ENCODE data around the gene ME3.

The ME3 gene

GRCh38 chr11:86514453-86514852 is 158.0 kb downstream of the ME3 start:
- no peak for DNase-seq (ENCODE audit: low read depth in 2 of 2)

DNA sequence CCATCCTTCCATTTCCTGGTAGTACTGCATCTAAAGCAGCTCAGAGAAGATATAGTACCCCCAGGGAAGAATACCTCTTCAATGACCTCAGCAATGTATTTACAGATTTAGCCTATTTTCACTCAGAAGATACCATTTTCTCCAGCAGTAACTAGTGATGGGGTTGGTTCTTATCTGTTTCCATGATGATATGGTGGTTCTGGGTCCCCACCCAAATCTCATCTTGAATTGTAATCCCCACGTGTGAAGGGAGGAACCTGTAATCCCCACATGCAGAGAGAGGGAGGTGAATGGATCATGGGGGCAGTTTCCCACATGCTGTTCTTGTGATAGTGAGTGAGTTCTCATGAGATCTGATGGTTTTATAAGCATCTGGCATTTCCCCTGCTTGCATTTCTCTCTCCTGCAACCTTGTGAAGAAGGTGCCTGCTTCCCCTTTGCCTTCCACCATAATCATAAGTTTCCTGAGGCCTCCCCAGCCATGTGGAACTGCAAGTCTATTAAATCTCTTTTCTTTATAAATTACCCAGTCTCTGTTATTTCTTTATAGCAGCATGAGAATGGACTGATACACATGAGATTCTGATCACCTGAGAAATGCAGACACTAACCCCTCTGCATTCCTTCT is 158.6 kb downstream of the ME3 start:
- no peak for DNase-seq (ENCODE audit: low read depth in 2 of 2)

DNA sequence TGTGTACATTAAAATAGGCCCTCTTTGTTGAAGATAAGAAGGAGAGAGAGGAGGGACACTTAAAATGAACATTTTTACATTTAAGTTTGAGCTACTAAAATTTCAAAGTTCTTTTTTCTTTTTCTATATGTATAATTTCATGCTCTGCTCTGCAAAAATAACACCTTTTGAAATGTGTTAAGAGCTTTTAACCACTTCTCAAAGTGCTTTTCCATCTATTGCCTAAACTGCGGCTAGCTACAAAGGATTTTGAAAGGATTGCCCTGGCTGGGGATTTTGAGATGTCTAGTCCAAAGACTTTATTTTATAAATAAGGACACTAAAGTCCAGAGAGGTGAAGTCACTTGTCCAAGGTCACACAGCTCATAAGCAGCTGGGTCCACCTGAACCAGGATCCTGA is 159.3 kb downstream of the ME3 start:
- no peak for DNase-seq (ENCODE audit: low read depth in 2 of 2)

GRCh38 chr11:86511086-86511551 is 161.3 kb downstream of the ME3 start:
- DNase-seq (ENCODE audit: low read depth in 2 of 2) = no peak

- no peak for DNase-seq (ENCODE audit: low read depth in 2 of 2)
Observed at GRCh38 chr11:86510674-86511073, 161.7 kb downstream of the ME3 start.

DNA sequence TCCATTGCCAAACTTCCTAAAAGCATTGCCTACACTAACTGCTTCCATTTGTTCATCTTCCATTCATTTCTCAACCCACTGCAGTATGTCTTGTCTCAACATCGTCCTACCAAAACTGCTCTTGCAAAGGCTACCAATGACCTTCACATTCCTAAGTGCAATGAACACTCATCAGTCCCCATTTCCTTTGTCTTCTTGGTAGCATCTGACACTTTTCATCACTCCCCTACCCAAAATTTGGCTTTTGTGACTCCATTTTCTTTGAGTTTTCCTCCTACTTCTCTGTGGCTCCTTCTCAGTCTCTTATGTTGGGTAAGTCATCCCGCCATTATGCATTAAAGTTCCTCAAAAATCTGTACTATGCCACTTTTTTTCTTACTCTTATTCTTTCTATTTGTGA is 162.3 kb downstream of the ME3 start:
- DNase-seq (ENCODE audit: low read depth in 2 of 2) = no peak

DNA sequence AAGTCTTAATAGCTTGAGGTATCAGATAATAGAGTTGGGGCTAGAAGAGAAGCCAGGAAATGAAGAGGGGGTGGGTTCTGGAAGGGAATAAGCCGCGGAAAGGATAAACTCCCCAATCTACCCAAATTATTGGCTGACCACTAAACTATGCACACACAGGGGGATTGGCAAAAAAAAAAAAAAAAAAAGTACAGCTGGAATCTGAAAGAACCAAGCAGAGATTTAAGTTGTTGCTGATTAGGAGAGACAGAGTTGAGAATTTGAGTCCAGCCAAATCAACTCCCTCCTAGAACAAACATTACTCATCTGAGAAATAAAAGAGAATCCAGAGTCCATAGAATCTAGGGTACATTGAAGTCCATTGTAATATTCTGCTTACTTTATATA is 162.8 kb downstream of the ME3 start:
- no peak for DNase-seq (ENCODE audit: low read depth in 2 of 2)

DNA sequence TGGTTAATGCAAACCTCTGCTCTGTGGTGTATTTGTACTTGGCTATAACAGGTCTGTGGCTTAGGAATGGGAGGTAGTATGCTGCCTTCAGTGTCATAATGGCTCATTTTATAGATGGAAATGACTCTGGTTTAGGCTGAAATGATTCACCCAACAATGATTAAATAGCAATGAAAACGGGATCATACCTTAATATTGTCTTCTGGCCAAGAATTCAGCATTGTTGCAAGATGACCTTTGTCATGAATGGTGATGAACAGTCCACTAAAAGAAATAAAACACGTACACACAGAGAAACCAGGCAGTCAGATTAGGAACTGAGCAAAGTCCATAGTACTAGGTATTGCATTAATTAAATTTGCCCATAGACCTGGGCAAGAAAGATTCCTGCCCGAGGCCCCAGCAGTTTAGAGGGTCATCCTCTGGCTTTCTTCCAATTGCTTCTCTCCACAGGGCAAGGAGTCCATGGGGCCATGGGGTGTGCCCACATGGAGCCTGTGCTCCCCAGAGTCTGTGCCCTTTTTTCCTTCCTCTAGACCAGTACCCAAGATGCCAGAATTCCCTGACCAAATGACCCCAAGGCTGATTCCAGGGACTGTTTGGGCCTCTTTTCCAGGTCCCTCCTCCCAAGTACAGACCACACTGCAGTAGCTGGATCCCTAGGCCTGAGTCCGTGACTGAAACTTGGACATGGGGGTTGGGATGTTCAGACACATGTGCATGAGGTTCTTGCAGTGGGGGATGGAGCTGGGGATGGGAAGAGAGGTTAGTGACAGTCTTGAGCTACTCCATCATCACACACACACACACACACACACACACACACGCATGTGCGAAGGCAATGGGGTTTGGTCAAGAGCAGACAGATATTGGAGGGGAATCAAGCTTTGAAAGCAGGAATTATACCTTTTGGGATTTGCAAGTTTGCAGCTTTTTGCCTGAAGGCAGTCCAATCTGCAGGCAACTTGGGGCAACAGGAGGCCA is 163.5 kb downstream of the ME3 start:
- DNase-seq (ENCODE audit: low read depth in 2 of 2) = no peak

- no peak for DNase-seq (ENCODE audit: low read depth in 2 of 2)
Observed at GRCh38 chr11:86507249-86507845, 165.1 kb downstream of the ME3 start.

GRCh38 chr11:86506235-86506634 is 166.2 kb downstream of the ME3 start:
- no peak for DNase-seq (ENCODE audit: low read depth in 2 of 2)

- no peak for DNase-seq (ENCODE audit: low read depth in 2 of 2)
Observed at GRCh38 chr11:86503131-86503530, 169.3 kb downstream of the ME3 start.

- DNase-seq (ENCODE audit: low read depth in 2 of 2) = no peak
Observed at GRCh38 chr11:86502137-86502642, 170.2 kb downstream of the ME3 start.

DNA sequence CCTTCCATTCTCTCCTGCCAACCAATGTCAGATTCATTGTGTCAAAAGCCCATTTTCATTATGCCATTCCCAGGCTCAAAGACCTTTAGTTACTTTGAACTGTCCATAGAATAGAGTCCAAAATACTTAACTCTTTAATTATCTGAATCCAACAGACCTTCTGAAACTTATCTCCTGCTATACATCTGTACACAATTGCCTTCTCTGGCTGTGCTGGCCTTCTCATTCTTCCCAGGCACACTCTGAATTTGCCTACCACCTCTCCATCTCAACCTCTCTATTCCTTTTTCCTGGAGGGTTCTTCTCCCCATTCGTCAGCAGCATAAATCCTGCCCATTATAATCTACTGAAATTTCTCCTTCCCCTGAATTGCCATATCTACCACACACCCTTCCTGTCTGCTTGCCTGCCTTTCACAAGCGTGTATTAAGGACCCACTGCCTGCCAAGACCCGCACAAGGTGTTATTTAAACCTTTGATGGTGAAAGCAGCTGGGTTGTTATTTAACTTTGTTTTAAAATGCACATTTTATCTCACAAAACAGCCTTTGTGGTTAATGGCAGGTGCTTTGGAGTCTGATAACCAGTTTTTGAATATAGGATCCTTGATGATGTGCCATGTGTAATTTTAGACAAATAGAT is 171.8 kb downstream of the ME3 start:
- no peak for DNase-seq (ENCODE audit: low read depth in 2 of 2)

- no peak for DNase-seq (ENCODE audit: low read depth in 2 of 2)
Observed at GRCh38 chr11:86499723-86500129, 172.7 kb downstream of the ME3 start.

DNA sequence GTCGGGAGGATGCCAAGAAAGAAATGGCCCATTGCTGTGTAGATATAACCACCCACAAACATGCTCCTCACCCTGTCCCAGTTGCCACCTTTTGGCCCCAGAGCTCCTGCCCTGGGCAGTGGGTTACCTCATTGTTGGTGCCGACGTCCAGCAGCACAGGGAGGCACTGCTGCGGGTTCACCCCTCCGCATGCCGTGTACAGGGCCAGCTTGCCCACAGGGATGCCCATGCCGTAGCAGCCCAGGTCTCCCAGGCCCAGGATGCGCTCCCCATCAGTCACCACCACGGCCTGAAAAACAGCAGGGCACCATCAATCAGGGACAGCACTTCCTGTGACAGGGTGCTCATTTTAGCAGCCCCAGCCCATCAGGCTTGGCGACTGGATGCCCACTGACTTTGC is 174.6 kb downstream of the ME3 start:
- no peak for DNase-seq (ENCODE audit: low read depth in 2 of 2)

DNA sequence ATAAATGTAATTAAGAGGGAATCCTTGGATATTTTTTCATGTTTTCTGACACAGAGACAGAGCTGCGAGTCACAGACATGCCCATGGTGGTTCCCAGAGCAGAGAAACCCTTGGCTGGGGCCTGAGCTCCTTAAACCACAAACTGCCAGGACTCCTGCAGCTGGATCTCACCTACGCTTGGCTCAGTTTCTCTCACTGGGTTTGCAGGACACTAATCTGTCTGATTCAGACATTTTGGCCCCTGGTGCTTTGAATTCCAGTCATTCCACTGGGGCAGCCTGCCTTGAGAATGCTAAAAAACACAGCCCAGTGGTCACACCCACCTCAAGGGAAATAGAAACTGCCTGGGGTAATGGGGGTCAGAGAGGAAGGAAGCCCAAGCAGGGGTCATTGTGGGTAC is 175.1 kb downstream of the ME3 start:
- no peak for DNase-seq (ENCODE audit: low read depth in 2 of 2)

GRCh38 chr11:86495351-86495750 is 177.1 kb downstream of the ME3 start:
- DNase-seq (ENCODE audit: low read depth in 2 of 2) = no peak

DNA sequence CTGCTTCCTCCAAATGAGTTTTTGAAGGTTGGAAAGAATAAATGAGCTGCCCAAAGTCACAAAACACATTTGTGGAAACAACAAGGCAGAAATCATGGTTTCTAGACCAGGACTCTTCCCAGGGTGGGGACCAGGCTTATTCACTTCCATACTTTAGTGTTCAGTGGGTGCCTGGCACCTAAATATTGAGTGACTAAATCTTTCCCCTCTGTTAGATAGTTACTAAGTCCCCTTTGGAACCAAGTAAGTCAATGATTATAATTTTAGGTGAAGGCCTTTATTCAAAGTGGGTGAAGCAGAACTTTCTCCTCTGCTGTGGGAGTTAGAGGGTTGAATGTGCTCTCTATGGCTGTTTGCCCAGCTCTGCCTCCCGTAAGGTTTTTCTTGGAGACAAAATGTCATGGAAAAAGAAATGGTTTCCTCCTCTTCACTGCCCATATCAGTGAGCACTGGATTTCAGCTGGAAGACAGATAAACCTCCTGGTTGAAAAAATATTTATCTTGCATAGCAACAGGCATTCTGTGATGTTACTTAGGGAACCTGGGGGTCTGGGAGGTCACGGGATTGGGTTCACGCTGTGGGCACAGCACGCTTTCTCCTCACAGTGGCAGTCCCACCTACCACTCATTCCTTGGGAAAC is 179.9 kb downstream of the ME3 start:
- DNase-seq (ENCODE audit: low read depth in 2 of 2) = no peak

- DNase-seq (ENCODE audit: low read depth in 2 of 2) = no peak
Observed at GRCh38 chr11:86491027-86491426, 181.4 kb downstream of the ME3 start.

GRCh38 chr11:86490582-86490981 is 181.8 kb downstream of the ME3 start:
- no peak for DNase-seq (ENCODE audit: low read depth in 2 of 2)

GRCh38 chr11:86489442-86489841 is 183.0 kb downstream of the ME3 start:
- no peak for DNase-seq (ENCODE audit: low read depth in 2 of 2)
